Chondrocyte (in vitro differentiated cells): ENCODE data around the gene BAIAP2. TPM values are rescaled to one million over a fixed set of nuclear protein-coding genes. Genes with fewer than 3 reads are reported as not detected.
"Not testable (repeated sequence)": the region's sequence is repeated elsewhere in the genome, so short reads cannot be mapped to it uniquely, and the experiment has no call there.

ENCODE experiments used
- DNase-seq: peaks from one replicate; pipeline ENCODE4 v3.0.0; 2021; ENCODE audit warnings: mixed read lengths, low spot score
- H3K27ac Mint-ChIP-seq: one replicate; pipeline ENCODE4 v1.8.0; 2021; ENCODE audit warnings: mild to moderate bottlenecking, moderate library complexity, mixed read lengths; ENCODE audit not compliant: unreplicated experiment
- H3K27me3 Mint-ChIP-seq: 2 replicates; pipeline ENCODE4 v1.8.0; 2021; ENCODE audit warnings: low read depth, mixed read lengths
- H3K36me3 Mint-ChIP-seq: 2 replicates; pipeline ENCODE4 v1.8.0; 2021; ENCODE audit warnings: low read depth, mixed read lengths
- H3K4me1 Mint-ChIP-seq: 2 replicates; pipeline ENCODE4 v1.8.0; 2021; ENCODE audit warnings: low read depth, mild to moderate bottlenecking, mixed read lengths
- H3K4me3 Mint-ChIP-seq: one replicate; pipeline ENCODE4 v1.8.0; 2021; ENCODE audit warnings: mild to moderate bottlenecking, moderate library complexity, mixed read lengths; ENCODE audit not compliant: unreplicated experiment
- H3K9me3 Mint-ChIP-seq: 2 replicates; pipeline ENCODE4 v1.8.0; 2021; ENCODE audit warnings: low read depth, mixed read lengths
- total RNA-seq: library from RNA; stranded (reverse); gene quantifications from 3 replicates; pipeline ENCODE4 v1.2.1, GENCODE V29; 2021
- TF ChIP-seq, protein P1 (sequence below): fragments of 200-600 bp; sonication (generic); IDR thresholded peaks from 2 replicates; pipeline ENCODE4 v1.5.0; 2021; ENCODE audit warnings: antibody characterized with exemption, mild to moderate bottlenecking, moderate library complexity

The BAIAP2 gene
- total RNA-seq, 1 donor from 2014 or later = 29.5 TPM

DNA sequence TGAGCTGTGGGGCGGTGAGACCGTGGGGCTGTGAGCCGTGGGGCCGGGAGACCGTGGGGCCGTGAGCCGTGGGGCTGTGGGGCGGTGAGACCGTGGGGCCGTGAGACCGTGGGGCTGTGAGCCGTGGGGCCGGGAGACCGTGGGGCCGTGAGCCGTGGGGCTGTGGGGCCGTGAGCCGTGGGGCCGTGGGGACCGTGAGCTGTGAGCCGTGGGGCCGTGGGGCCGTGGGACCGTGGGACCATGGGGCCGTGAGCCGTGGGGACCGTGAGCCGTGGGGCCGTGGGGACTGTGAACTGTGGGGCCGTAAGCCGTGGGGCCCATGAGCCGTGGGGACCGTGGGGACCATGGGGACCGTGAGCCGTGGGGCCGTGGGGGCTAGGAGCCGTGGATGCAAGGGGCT is 105.7 kb downstream of the BAIAP2 start:
- Mint-ChIP-seq H3K27me3 (no peaks in the 10 kb centered on the region), H3K4me1 (no peaks in the 10 kb centered on the region), H3K4me3 (no peak overlapping the region), H3K36me3 (no peaks in the 10 kb centered on the region), H3K9me3 (no peaks in the 10 kb centered on the region), H3K27ac (no peak overlapping the region)
- no peak for DNase-seq
- TF ChIP-seq, protein P1, sequence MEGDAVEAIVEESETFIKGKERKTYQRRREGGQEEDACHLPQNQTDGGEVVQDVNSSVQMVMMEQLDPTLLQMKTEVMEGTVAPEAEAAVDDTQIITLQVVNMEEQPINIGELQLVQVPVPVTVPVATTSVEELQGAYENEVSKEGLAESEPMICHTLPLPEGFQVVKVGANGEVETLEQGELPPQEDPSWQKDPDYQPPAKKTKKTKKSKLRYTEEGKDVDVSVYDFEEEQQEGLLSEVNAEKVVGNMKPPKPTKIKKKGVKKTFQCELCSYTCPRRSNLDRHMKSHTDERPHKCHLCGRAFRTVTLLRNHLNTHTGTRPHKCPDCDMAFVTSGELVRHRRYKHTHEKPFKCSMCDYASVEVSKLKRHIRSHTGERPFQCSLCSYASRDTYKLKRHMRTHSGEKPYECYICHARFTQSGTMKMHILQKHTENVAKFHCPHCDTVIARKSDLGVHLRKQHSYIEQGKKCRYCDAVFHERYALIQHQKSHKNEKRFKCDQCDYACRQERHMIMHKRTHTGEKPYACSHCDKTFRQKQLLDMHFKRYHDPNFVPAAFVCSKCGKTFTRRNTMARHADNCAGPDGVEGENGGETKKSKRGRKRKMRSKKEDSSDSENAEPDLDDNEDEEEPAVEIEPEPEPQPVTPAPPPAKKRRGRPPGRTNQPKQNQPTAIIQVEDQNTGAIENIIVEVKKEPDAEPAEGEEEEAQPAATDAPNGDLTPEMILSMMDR = no peak

DNA sequence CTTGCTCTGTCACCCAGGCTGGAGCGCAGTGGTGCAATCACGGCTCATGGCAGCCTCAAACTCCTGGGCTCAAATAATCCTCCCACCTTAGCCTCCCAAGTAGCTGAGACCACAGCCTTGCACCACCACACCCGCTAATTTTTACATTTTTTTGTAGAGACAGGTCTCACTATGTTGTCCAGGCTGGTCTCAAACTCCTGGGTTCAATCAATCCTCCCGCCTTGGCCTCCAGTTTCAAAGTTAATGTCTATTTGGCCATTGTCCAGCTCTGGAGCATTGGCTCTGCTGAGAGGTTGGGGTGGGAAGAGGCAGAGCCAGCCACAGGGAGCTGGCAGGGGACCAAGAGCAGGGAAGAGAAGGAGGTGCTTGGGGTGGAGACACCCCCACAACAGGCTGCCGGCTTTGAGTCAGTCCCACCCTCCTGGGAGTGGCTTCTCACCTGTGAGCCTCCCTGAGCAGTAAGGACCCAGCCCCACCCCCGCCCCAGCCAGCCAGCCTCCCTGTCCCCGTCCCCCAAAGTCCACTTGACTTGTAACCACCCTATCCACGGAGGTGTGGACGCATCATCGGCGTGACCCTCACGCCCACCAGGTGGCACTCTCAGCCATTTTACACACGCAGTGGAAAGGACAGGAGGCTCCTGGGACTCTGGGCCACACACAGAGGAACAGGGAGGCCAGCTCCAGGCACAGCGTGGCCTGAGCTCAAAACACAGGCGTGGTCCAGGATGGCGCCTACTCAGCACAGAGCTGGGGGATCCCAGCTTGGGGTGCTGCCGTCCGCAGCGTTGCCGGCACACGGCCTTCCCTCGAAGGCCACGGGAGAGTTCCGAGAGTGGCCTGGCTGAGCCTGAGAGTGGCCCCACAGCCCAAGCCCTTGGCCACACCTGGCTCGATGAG is 107.6 kb downstream of the BAIAP2 start:
- TF ChIP-seq, protein P1 = peak; percentile 83
- no peak for DNase-seq
- Mint-ChIP-seq H3K27ac (no peak overlapping the region), H3K27me3 (no peaks in the 10 kb centered on the region), H3K4me3 (no peak overlapping the region), H3K9me3 (no peaks in the 10 kb centered on the region), H3K4me1 (no peaks in the 10 kb centered on the region), H3K36me3 (no peaks in the 10 kb centered on the region)

DNA sequence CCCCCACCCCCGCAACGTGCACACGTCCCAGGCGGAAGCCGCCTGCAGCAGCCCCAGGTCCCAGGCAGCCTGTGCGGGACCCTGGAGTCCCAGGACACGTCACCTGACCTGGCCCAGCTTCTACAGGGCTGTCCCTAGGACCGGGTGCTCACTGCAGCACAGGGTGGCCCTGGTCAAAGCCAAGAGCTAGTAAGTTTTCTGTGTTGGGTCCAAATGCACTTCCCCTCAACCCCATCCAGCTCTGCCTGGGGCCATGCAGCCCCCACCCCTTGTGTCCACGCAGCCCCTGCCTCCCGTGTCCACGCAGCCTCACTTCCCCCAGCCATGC is 108.2 kb downstream of the BAIAP2 start:
- Mint-ChIP-seq H3K4me1 (no peaks in the 10 kb centered on the region), H3K36me3 (no peaks in the 10 kb centered on the region)

DNA sequence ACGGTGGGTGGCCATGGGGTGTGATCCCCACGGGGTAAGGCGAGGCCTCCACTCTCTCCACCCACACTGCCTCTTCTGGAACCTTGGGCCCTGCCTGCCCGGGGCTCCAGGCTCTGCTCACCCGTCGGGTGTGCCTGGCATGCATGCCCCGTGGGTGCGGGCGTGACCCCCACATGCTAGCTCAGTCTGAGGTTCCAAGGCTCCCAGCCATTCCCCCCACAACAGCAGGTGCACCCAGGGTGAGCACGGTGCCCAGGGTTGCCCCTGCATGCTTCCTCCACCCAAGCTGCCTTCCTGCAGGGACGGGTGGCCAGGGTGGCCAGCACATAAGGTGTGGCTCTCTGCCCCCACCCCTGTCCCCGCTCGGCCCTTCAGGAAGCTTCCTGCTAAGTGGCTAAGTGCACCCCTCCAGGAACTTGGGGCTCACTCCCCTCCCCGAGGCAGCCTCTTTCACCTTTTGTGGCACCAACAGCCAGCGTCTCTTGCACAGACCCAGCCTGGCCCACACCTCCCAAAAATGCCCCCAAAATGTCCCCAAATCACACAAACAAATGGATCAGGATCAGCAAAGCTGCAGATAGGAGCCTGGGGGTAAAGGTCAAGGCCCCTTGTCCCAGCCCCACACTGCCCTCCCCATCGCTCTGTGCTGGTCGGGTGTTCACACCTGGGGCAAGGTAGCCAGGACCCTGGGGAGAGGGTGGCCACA is 108.9 kb downstream of the BAIAP2 start:
- Mint-ChIP-seq H3K4me3 (no peak overlapping the region), H3K27me3 (no peaks in the 10 kb centered on the region), H3K36me3 (no peaks in the 10 kb centered on the region), H3K27ac (no peak overlapping the region), H3K9me3 (no peaks in the 10 kb centered on the region), H3K4me1 (no peaks in the 10 kb centered on the region)
- no peak for DNase-seq
- TF ChIP-seq, protein P1 = no peak

More for the DNA sequence above, 108.2 kb downstream of the BAIAP2 start:
- H3K27ac Mint-ChIP-seq = no peak overlapping the region
- no peaks in the 10 kb centered on the region for H3K9me3 Mint-ChIP-seq
- H3K27me3 Mint-ChIP-seq = no peaks in the 10 kb centered on the region
- DNase-seq = no peak
- TF ChIP-seq, protein P1 = no peak
- no peak overlapping the region for H3K4me3 Mint-ChIP-seq

DNA sequence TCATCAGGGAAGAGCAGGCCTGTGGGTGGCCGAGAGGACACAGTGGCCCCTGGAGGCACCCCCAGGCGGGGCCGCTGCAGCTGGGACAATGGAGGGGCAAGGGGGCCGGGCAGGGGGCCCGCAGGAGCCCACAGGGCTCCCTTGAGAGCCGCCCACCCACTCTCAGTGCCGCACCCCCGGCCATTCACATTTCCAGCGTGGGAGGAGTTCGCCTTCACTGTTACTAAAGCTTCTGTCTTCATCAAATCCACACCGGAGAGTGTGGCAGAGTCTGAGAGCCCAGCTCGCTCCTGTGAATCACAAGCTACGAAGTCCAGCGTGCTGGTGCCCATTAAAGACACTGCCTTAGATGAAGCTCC is 109.5 kb downstream of the BAIAP2 start:
- H3K9me3 Mint-ChIP-seq = no peaks in the 10 kb centered on the region

DNA sequence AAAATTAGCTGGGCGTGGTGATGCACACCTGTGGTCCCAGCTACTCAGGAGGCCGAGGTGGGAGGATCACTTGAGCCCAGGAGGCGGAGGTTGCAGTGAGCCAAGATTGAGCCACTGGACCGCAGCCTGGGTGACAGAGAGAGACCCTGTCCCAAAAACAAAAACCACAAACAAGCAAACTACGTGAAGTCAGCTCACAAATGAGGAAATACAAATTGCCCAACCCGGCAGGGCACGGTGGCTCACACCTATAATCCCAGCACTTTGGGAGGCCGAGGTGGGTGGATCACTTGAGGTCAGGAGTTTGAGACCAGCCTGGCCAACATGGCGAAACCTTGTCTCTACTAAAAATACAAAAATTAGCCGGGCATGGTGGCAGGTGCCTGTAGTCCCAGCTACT is 111.3 kb downstream of the BAIAP2 start:
- not testable (repeated sequence) for H3K27me3 Mint-ChIP-seq

More for the DNA sequence above, 109.5 kb downstream of the BAIAP2 start:
- DNase-seq = no peak
- TF ChIP-seq, protein P1 = no peak
- Mint-ChIP-seq H3K36me3 (no peaks in the 10 kb centered on the region), H3K27me3 (no peaks in the 10 kb centered on the region), H3K4me1 (no peaks in the 10 kb centered on the region), H3K4me3 (no peak overlapping the region), H3K27ac (no peak overlapping the region)

More for the DNA sequence above, 111.3 kb downstream of the BAIAP2 start:
- not testable (repeated sequence) for H3K4me1 Mint-ChIP-seq, H3K27ac Mint-ChIP-seq, H3K4me3 Mint-ChIP-seq, H3K36me3 Mint-ChIP-seq, DNase-seq, H3K9me3 Mint-ChIP-seq
